A549 treated with AZD9567 at 1 μM for 4 hours (cell line): ENCODE measurements around the gene GBX2. TPM values are rescaled to one million over a fixed set of nuclear protein-coding genes. Genes with fewer than 3 reads are reported as not detected.

ENCODE experiments used
- total RNA-seq: library from RNA; stranded (reverse); fragments of 200-300 nt; extraction: Qiagen RNA extraction; gene quantifications from 5 replicates; pipeline ENCODE4 v1.2.3, GENCODE V29; 2022; ENCODE audit not compliant: insufficient read depth

Gene GBX2
- total RNA-seq = 1.7 to 3.1 TPM (median 2.8 TPM) in 5 replicates

DNA sequence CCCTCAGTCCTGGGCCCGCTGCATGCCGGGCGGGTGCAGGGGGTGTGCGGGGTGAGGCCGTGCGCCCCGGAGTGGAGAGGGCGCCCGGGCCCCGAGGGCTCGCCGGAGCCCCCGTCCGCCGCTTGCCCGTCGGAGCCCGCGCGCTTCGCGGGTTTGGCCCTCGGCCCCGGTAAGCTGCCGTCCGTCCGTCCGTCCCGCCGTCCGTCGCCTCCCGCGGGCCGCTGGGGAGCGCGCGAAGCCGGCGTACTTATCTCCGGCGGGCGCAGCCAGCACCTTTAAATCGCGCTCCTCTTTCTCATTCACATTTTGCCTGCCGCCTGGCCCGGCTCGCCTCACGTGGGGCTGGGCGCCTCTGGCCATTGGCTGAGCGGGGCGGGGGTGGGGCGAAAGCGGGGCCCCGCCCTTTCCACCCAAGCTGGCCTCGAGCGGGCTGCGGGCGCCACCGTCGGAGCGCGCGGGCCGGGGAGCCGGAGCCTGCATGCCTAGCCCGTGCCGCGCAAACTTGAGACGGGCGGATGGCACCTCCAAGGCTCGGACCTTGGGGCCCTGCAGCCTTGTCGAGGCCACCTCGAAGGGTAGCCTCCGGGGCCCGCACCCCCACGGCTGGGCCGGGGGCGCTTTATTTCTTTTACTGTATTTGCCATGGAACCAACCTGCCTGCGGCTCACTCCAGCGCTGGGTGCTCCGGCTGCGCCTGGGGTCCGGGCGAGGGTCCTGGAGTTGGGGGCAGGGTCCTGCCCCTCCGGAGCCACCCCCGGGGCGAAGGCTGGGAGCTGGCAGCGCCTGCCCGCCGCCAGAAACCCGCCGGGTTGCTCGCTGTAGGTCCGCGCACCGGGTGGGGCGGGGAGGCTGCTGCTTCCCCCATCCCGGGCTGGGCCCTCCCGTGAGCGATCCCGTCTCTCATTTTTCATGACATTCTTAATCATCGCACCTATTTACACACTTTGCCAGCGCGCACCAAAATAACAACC is at the start of gene GBX2:
GBX2 (minus strand) TSS at position 277 of the 971 bp plus-strand sequence. CDS start 415 bp downstream, outside the sequence.

Other genes with a start within 250 kb of the GBX2 start
- not detected in 5 replicates for gene ASB18, start 96.0 kb upstream of the GBX2 start, total RNA-seq